Stomach smooth muscle (tissue), 2 donors: ENCODE results near the gene SH3RF3.

ENCODE experiments used
- H3K27ac ChIP-seq: one replicate; pipeline ENCODE4 v1.7.0; 2013; ENCODE audit warnings: mild to moderate bottlenecking, low read length, inconsistent platforms
- H3K27me3 ChIP-seq, 2 donors: one replicate each; pipeline ENCODE4 v1.7.0; 2013; ENCODE audit warnings: low read length in 2 of 2; ENCODE audit not compliant: insufficient read depth in 2 of 2, control insufficient read depth in 1 of 2
- H3K36me3 ChIP-seq, 2 donors: one replicate each; pipeline ENCODE4 v1.7.0; 2013; ENCODE audit warnings: low read length in 2 of 2; ENCODE audit not compliant: control insufficient read depth in 2 of 2, insufficient read depth in 2 of 2
- H3K4me1 ChIP-seq: one replicate; pipeline ENCODE4 v1.7.0; 2013; ENCODE audit warnings: low read length; ENCODE audit not compliant: control insufficient read depth, insufficient read depth
- H3K4me3 ChIP-seq, 2 donors: one replicate each; pipeline ENCODE4 v1.7.0; 2013; ENCODE audit warnings: low read length in 2 of 2
- H3K9ac ChIP-seq, 2 donors: one replicate each; pipeline ENCODE4 v1.7.0; 2013; ENCODE audit warnings: low read length in 2 of 2, mild to moderate bottlenecking in 1 of 2
- H3K9me3 ChIP-seq, 2 donors: one replicate each; pipeline ENCODE4 v1.7.0; 2013; ENCODE audit warnings: low read length in 2 of 2; ENCODE audit not compliant: control insufficient read depth in 2 of 2
- donor health status: healthy.
- donor health status: Pancreatic carcinoma.

The SH3RF3 gene

GRCh38 chr2:109300582-109300981, 171.6 kb downstream of the SH3RF3 start:
- Histone ChIP-seq H3K27ac (no peak overlapping the region), H3K36me3 (no peaks in the 10 kb centered on the region), H3K4me1 (peaks cover 3% of the 10 kb centered on the region), H3K9ac (no peak overlapping the region), H3K9me3 (no peaks in the 10 kb centered on the region), H3K27me3 (no peaks in the 10 kb centered on the region), H3K4me3 (no peak overlapping the region)

- Histone ChIP-seq H3K9me3 (no peaks in the 10 kb centered on the region), H3K36me3 (no peaks in the 10 kb centered on the region), H3K4me1 (peaks cover 3% of the 10 kb centered on the region), H3K9ac (no peak overlapping the region), H3K27me3 (no peaks in the 10 kb centered on the region), H3K4me3 (no peak overlapping the region), H3K27ac (no peak overlapping the region)
Observed at GRCh38 chr2:109301746-109302145, 172.7 kb downstream of the SH3RF3 start.

- peaks cover 3% of the 10 kb centered on the region for H3K4me1 ChIP-seq
- H3K4me3 ChIP-seq = no peak overlapping the region
- no peak overlapping the region for H3K27ac ChIP-seq
- H3K9ac ChIP-seq = no peak overlapping the region
- no peaks in the 10 kb centered on the region for H3K36me3 ChIP-seq
- H3K9me3 ChIP-seq = no peaks in the 10 kb centered on the region
- H3K27me3 ChIP-seq = no peaks in the 10 kb centered on the region
Observed at GRCh38 chr2:109302319-109302718, 173.3 kb downstream of the SH3RF3 start.

GRCh38 chr2:109304242-109304641, 175.2 kb downstream of the SH3RF3 start:
- no peaks in the 10 kb centered on the region for H3K36me3 ChIP-seq
- H3K9ac ChIP-seq = no peak overlapping the region
- H3K4me1 ChIP-seq = peaks cover 3% of the 10 kb centered on the region
- no peak overlapping the region for H3K4me3 ChIP-seq
- no peak overlapping the region for H3K27ac ChIP-seq
- H3K27me3 ChIP-seq = no peaks in the 10 kb centered on the region
- H3K9me3 ChIP-seq = no peaks in the 10 kb centered on the region

- H3K27ac ChIP-seq = no peak overlapping the region
- H3K9me3 ChIP-seq = no peaks in the 10 kb centered on the region
- H3K27me3 ChIP-seq = no peaks in the 10 kb centered on the region
- no peak overlapping the region for H3K9ac ChIP-seq
- no peaks in the 10 kb centered on the region for H3K36me3 ChIP-seq
- H3K4me1 ChIP-seq = peaks cover 3% of the 10 kb centered on the region
- no peak overlapping the region for H3K4me3 ChIP-seq
Observed at GRCh38 chr2:109304731-109305470, 175.9 kb downstream of the SH3RF3 start.

- Histone ChIP-seq H3K4me3 (no peak overlapping the region), H3K9me3 (no peaks in the 10 kb centered on the region), H3K4me1 (peaks cover 2% of the 10 kb centered on the region), H3K9ac (no peak overlapping the region), H3K27me3 (no peaks in the 10 kb centered on the region), H3K27ac (no peak overlapping the region), H3K36me3 (no peaks in the 10 kb centered on the region)
Observed at GRCh38 chr2:109305490-109306167, 176.6 kb downstream of the SH3RF3 start.

GRCh38 chr2:109306190-109306589, 177.2 kb downstream of the SH3RF3 start:
- no peaks in the 10 kb centered on the region for H3K4me1 ChIP-seq
- H3K27me3 ChIP-seq = no peaks in the 10 kb centered on the region
- no peak overlapping the region for H3K9ac ChIP-seq
- H3K4me3 ChIP-seq = no peak overlapping the region
- no peaks in the 10 kb centered on the region for H3K9me3 ChIP-seq
- H3K36me3 ChIP-seq = no peaks in the 10 kb centered on the region
- no peak overlapping the region for H3K27ac ChIP-seq

- Histone ChIP-seq H3K9me3 (no peaks in the 10 kb centered on the region), H3K36me3 (no peaks in the 10 kb centered on the region), H3K4me3 (no peak overlapping the region), H3K27me3 (no peaks in the 10 kb centered on the region), H3K27ac (no peak overlapping the region), H3K4me1 (no peaks in the 10 kb centered on the region), H3K9ac (no peak overlapping the region)
Observed at GRCh38 chr2:109311771-109312170, 182.8 kb downstream of the SH3RF3 start.

GRCh38 chr2:109312902-109313301, 183.9 kb downstream of the SH3RF3 start:
- no peaks in the 10 kb centered on the region for H3K36me3 ChIP-seq
- H3K4me1 ChIP-seq = peaks cover 8% of the 10 kb centered on the region
- H3K4me3 ChIP-seq = no peak overlapping the region
- no peaks in the 10 kb centered on the region for H3K9me3 ChIP-seq
- no peak overlapping the region for H3K9ac ChIP-seq
- no peaks in the 10 kb centered on the region for H3K27me3 ChIP-seq
- no peak overlapping the region for H3K27ac ChIP-seq

GRCh38 chr2:109313343-109313742, 184.3 kb downstream of the SH3RF3 start:
- no peaks in the 10 kb centered on the region for H3K27me3 ChIP-seq
- H3K4me3 ChIP-seq = no peak overlapping the region
- H3K9me3 ChIP-seq = no peaks in the 10 kb centered on the region
- no peaks in the 10 kb centered on the region for H3K36me3 ChIP-seq
- peaks cover 12% of the 10 kb centered on the region for H3K4me1 ChIP-seq
- H3K27ac ChIP-seq = no peak overlapping the region
- H3K9ac ChIP-seq = no peak overlapping the region

- no peak overlapping the region for H3K4me3 ChIP-seq
- no peak overlapping the region for H3K27ac ChIP-seq
- H3K9me3 ChIP-seq = no peaks in the 10 kb centered on the region
- H3K4me1 ChIP-seq = peaks cover 27% of the 10 kb centered on the region
- no peaks in the 10 kb centered on the region for H3K36me3 ChIP-seq
- no peaks in the 10 kb centered on the region for H3K27me3 ChIP-seq
- H3K9ac ChIP-seq = no peak overlapping the region
Observed at GRCh38 chr2:109316091-109316490, 187.1 kb downstream of the SH3RF3 start.
